ENCODE measurements around the gene STX7. TPM values are rescaled to one million over a fixed set of nuclear protein-coding genes. Genes with fewer than 3 reads are reported as not detected.
A peak's percentile ranks its signal among the peaks of the same experiment; 100 is the strongest.

STX7 gene
- total and polyA plus RNA-seq, 2 donors (not counting 3 experiments of a cell fraction or from before 2014, with no cell fraction given): 13.4 to 45.5 TPM

DNA sequence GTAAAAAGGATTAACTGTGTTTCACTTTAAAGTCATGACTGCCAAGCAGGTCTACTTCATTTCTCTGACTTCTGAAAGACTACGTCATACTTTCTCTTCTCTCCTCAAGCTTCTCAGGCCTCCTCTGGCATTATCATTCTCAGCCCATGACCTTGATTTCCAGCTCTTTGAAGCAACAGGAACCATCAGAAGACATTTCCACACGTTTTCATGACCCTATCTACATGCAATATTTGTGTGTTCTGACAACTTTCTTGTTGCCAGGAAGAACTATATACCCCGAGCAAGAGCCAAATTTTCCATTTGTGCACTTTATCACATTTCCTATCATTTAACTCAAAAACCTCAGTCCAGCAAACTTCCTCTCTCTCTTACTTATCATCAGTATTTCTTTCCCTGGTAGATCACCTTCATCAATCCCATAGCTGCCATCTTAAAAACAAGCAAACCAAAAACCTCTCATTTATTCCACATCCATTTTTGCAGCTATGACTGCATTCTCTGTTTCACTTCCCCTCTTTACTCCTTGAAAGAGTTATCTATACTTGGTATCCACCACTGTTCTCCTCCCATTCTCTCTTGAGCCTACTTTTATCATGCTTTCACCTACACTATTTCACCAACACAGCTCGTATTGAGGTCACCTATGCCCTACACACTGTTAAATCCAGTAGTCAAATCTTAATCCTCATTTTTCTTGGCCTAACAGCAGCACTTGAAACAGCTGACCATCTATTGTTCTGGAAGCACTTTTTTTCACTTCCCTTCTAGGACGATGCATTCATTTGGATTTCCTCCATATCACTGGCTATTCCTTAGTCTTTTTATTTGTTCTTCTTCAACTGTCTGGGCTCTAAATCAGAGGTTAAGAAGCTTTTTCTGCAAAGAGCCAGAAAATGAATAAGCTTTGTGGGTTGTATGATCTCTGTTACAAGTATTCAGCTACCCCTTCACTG is 47.1 kb downstream of the STX7 start:
- TF ChIP-seq GATA2 (IDR thresholded peaks at IDR 0.05; ENCODE audit: insufficient read depth, insufficient read length, low read depth, low read length) (no peak), FOS (IDR thresholded peaks at IDR 0.05; ENCODE audit: borderline replicate concordance, insufficient read depth, low read length) (no peak), MYC (IDR thresholded peaks at IDR 0.05; ENCODE audit: low read depth, low read length) (no peak), EZH2 (IDR thresholded peaks at IDR 0.05; ENCODE audit: borderline replicate concordance, low read depth, low read length, severe bottlenecking) (no peak), JUN (IDR thresholded peaks at IDR 0.05; ENCODE audit: borderline replicate concordance, insufficient read depth, insufficient read length, low read depth) (no peak), POLR2AphosphoS5 (IDR thresholded peaks at IDR 0.05; ENCODE audit: insufficient read depth, low read depth, low read length) (no peak), POLR2A (IDR thresholded peaks at IDR 0.05; ENCODE audit: low read depth, low read length) (no peak)
- TF ChIP-seq, protein P1, sequence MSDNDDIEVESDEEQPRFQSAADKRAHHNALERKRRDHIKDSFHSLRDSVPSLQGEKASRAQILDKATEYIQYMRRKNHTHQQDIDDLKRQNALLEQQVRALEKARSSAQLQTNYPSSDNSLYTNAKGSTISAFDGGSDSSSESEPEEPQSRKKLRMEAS (IDR thresholded peaks at IDR 0.05; ENCODE audit: insufficient read depth, insufficient read length): no peak
- TF ChIP-seq, protein P2, sequence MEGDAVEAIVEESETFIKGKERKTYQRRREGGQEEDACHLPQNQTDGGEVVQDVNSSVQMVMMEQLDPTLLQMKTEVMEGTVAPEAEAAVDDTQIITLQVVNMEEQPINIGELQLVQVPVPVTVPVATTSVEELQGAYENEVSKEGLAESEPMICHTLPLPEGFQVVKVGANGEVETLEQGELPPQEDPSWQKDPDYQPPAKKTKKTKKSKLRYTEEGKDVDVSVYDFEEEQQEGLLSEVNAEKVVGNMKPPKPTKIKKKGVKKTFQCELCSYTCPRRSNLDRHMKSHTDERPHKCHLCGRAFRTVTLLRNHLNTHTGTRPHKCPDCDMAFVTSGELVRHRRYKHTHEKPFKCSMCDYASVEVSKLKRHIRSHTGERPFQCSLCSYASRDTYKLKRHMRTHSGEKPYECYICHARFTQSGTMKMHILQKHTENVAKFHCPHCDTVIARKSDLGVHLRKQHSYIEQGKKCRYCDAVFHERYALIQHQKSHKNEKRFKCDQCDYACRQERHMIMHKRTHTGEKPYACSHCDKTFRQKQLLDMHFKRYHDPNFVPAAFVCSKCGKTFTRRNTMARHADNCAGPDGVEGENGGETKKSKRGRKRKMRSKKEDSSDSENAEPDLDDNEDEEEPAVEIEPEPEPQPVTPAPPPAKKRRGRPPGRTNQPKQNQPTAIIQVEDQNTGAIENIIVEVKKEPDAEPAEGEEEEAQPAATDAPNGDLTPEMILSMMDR (IDR thresholded peaks at IDR 0.05; ENCODE audit: extremely low read depth in 1 of 2, insufficient read depth in 1 of 2, low read depth in 1 of 2, low read length in 2 of 2): no peak
- H3K9me3 ChIP-seq (replicated peaks; ENCODE audit: control insufficient read depth, insufficient read depth, low read length): no peaks in the 10 kb centered on the region
- no peak overlapping the region for H3K4me2 ChIP-seq (ENCODE audit: insufficient read depth, low read length)
- BruUV-seq (replicated peaks): no TSS peak
- no peak overlapping the region for H3K27ac ChIP-seq (ENCODE audit: insufficient read depth, low read depth, low read length)
- no peaks in the 10 kb centered on the region for H3K27me3 ChIP-seq (ENCODE audit: control insufficient read depth in 2 of 2, insufficient read depth in 2 of 2, low read length in 2 of 2)
- H3K9me1 ChIP-seq (replicated peaks; ENCODE audit: control insufficient read depth, extremely low read depth, insufficient read depth, low read length): no peaks in the 10 kb centered on the region
- H2AFZ ChIP-seq (ENCODE audit: low read depth, low read length): no peak overlapping the region
- FAIRE-seq: peak; percentile 63
- DNase-seq (ENCODE audit: low read depth, low spot score): peak; percentile 59
- dilution Hi-C loops (cut with MboI; ENCODE audit: extremely low pct_ligation_motif_present, low sequenced_read_pairs): no loop called here
- no peak overlapping the region for H3K9ac ChIP-seq (replicated peaks; ENCODE audit: extremely low read depth, insufficient read depth, low read length)
- no peak overlapping the region for H3K4me3 ChIP-seq (replicated peaks in 1 of 3; ENCODE audit: insufficient read depth in 1 of 3, low read depth in 1 of 3, low read length in 3 of 3)
- H4K20me1 ChIP-seq (replicated peaks; ENCODE audit: control insufficient read depth, extremely low read depth, insufficient read depth, low read length): no peaks in the 10 kb centered on the region
- peaks cover 14% of the 10 kb centered on the region for H3K4me1 ChIP-seq (ENCODE audit: control insufficient read depth, extremely low read depth, insufficient read depth, low read length)
- no peaks in the 10 kb centered on the region for H3K79me2 ChIP-seq (ENCODE audit: control insufficient read depth, insufficient read depth, low read length)
- peaks cover 11 to 15% of the 10 kb centered on the region in 2 experiments for H3K36me3 ChIP-seq (ENCODE audit: control insufficient read depth in 2 of 2, extremely low read depth in 1 of 2, insufficient read depth in 2 of 2, low read length in 2 of 2)
- ChIA-PET POLR2A (no interaction called here), CTCF (interaction anchor here (1.0 to 3.0 kb wide), 5 partner anchors 9 to 186 kb away, joined by 4 to 15 read pairs (median 8); no protein-coding TSS in a partner anchor)
- intact Hi-C loops (cut with micrococcal nuclease): no loop called here

Measured in endothelial cell of umbilical vein (primary cell).